NCI-H345 treated with DMSO at 0.1 percent for 48 hours (cell line): ENCODE results near the gene SLC25A11.

Experiments used
- DNase-seq: peaks from one replicate; lab custom pipeline; 2025; ENCODE audit not compliant: unreplicated experiment; lab: John Stamatoyannopoulos, UW

The SLC25A11 gene

DNA sequence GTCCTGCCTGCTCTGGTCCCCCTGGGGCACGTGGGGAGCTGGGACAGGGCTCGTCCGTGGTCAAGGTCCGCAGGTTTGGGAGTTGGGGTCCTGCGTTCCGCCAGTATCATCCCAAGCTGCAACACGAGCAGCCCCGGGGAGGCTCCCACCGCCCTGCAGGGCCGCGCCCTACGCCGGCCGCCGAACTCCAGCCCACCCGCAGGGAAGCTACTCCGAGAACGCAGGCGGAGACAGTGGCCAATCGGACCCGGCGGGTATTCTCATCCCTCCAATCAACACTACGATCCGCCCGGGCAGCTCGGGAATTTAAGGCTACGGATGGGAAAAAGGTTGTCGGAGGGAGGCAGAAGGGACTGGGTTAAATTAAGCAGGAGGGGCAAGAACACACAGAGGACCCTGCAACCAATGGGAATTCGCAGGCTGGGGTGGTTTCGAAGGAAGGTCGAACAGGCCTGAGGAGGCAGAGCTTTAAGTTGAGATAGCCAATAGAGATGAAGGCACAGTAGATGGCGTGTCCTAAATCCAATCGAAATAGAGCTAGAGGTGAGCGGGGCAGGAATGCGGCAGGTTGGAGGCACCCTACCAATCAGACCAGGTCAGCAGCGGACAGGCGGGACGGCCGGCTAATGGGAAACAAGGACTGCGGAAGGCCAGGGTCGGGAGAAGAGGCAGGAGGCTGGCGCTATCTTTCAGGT is 27.1 kb upstream of the SLC25A11 start:
- peak; percentile 95 for DNase-seq

DNA sequence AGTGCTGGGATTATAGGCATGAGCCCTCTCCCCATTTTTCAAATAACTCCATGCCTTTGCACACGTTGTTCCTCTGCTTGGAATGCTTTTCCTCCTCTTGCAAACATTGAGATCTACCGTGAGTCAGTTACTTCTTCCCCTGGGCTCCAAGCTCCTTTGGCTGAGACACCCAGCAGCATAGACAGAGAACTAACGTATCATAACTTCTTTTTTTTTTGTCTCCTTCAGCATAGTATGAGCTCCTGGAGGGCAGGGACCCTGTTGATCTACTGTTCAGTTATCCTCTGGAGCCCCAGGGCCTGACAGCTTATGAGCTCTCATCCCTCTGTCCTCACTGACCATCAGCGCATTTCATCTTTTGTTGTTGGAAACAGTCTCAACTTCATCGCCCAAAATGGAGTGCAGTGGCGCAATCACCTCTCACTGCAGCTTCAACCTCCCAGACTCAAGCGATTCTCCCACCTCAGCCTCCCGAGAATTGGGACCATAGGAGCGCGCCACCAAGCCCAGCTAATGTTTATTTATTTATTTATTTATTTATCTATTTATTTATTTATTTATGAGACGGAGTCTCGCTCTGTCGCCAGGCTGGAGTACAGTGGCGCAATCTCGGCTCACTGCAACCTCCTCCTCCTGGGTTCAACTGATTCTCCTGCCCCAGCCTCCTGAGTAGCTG is 25.6 kb upstream of the SLC25A11 start:
- DNase-seq = no peak

DNA sequence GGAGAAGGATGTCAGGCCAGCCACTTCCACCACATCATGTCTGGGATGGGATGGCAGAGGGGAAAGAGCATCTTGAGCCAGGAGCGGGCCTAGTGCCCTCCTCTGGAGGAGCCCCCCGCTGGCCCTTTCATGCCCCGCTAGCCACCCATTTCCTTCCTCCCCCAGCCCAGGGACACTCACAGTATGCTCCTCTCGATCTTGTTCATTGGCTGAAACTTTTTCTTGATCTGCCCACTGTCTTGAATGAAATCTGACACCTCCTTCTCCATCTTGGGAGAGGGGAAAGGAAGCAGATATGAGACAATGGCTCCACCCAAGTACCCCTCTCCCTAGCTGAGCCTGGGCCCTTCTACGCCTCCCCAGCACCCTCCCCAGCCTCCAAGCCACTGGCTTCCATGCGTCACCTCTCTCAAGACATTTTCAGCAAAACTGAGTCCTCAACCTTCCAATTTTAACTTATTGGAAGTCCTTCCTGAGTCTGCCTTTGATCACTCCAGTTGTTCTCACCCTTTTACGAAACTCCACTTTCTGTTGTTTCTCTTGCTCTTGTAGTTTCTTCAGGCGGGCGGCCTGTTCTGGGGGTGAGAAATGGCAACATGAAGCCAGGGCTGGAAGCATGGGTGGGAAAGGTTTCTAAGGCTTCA is 20.6 kb upstream of the SLC25A11 start:
- no peak for DNase-seq

DNA sequence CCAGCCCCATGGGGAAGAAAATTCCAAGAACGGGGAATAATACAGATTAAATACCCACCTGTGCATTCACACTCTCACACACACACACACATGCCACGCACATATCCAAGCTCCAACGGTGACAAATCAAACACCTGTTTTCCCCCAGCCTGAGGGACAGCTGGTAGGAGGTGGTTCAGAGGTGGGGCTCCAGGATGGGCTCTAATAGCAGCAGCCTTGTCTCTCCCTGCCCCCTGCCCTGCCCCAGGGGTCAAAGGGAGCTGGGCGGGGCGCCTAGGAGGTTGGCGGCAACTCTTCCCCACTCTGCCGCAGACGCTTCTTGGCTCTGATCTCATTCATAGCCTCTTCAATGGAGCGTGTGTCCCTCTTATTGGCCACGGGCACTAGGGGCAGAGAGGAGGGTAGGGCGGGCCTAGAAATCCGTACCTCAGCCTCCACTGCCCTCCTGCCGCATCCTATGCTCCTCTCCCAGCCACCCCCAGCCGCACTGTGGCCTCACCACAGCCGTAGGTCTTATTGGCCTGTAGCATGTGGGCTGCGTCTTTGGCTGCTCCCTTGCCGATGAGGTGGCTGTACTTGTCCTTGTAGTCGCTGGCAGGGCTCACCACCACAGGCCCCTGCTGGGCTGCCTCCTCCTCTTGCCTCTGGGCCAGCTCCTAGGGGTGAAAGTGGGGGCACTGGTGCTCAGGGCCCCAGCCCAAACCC is 19.6 kb upstream of the SLC25A11 start:
- DNase-seq = no peak

DNA sequence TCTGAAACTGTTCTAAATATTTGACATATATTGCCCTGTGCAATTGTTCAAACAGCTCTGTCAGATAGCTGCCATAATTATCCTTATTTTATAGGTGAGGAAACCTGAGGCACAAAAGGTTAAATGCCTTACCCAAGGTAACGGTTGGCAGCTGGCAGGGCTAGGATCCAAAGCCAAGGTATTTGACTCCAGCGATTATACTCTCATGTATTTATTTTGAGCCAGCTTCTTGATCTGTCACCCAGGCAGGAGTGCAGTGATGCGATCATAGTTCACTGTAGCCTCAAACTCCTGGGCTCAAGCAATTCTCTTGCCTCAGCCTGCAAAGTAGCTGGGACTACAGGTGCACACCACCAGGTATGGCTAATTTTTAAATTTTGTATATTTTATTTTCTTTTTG is 18.3 kb upstream of the SLC25A11 start:
- no peak for DNase-seq

DNA sequence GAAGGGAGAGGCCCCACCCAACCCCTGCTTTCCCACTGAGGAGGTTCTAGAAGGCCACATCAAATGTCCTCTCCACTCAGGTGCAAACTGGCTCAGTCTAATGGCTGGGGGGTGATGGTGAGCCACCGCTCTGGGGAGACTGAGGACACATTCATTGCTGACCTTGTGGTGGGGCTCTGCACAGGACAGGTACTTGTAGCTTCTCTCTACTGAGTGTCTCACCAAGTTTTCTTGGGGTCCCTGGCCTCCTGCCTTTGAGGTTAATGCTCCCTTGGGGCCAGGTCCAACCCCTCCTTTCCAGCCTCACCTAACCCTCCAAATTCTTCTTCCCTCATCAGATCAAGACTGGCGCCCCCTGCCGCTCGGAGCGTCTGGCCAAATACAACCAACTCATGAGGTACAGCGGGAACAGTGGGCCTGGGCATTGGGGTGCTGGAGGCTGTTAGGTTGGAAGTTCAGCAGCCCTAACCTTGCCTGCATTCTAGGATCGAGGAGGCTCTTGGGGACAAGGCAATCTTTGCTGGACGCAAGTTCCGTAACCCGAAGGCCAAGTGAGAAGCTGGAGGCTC is 16.7 kb upstream of the SLC25A11 start:
- DNase-seq = no peak

DNA sequence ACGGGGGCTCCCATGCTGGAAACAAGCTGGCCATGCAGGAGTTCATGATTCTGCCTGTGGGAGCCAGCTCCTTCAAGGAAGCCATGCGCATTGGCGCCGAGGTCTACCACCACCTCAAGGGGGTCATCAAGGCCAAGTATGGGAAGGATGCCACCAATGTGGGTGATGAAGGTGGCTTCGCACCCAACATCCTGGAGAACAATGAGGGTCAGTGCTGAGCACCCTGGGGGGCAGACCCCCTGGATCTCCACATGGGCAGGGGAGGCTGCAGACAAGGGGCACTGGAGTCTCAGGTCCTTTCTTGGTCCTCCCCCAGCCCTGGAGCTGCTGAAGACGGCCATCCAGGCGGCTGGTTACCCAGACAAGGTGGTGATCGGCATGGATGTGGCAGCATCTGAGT is 15.2 kb upstream of the SLC25A11 start:
- DNase-seq = no peak

DNA sequence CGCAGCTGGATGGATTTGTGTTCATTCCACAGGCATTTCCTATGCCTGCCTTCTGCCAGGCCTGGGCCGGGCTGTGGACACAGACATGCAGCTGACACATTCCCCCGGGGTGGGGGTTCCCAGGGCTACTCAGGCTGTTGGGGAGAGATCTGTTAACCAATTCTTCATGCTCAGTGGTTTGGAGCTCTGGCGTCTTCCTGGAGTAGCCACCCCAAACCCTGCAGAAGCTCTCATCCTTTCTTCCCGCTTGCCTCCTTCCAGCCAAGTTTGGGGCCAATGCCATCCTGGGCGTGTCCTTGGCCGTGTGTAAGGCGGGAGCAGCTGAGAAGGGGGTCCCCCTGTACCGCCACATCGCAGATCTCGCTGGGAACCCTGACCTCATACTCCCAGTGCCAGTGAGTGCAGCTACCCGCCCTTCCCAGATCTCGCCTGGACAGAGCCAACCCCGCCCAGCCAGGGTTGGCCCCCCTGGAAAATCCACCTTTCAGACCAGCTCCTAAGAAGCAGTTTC is 13.7 kb upstream of the SLC25A11 start:
- no peak for DNase-seq

DNA sequence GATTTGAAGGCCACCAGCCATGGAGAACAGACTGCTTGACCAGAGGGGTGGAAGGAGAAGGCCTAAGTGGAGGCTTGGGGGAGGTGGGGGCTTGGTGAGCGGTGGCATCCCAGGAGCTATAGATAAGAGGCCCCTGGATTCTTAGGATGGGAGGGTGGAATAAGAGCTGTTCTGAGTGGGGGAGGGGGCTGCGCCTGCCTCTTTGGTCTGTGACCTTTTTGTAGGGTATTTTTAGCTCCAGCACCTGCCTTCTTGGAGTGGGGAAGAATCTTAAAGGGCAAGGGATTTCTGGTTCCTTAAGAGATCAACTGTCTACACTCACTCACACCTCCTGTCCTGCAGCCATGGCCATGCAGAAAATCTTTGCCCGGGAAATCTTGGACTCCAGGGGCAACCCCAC is 11.6 kb upstream of the SLC25A11 start:
- DNase-seq = no peak

DNA sequence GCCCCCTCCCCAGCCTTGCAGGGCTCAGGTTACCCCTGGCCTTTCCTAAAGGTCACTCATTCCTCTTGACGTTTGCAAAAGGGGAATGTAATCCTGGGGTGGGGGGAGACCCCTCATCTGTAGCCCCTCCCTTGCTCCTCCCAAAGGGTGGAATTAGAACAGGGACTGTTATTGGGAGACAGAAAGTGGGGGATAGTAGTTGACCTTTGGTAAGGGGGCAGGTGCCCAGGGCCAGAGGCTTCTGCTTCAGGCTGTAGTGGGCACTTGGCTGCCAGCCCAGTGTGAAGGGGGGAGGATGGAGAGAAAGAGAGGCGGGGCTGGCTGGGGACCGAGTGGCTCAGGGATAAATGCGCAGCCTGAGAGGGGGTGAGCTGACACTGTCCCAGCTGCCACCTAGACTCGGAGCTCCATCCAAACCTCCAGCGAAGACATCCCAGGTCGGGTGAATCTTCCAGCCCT is 10.9 kb upstream of the SLC25A11 start, which contains the start of gene ENO3:
ENO3 (plus strand) TSS at position 374 of the 459 bp plus-strand sequence. CDS start 711 bp downstream, outside the sequence.
- DNase-seq = no peak

DNA sequence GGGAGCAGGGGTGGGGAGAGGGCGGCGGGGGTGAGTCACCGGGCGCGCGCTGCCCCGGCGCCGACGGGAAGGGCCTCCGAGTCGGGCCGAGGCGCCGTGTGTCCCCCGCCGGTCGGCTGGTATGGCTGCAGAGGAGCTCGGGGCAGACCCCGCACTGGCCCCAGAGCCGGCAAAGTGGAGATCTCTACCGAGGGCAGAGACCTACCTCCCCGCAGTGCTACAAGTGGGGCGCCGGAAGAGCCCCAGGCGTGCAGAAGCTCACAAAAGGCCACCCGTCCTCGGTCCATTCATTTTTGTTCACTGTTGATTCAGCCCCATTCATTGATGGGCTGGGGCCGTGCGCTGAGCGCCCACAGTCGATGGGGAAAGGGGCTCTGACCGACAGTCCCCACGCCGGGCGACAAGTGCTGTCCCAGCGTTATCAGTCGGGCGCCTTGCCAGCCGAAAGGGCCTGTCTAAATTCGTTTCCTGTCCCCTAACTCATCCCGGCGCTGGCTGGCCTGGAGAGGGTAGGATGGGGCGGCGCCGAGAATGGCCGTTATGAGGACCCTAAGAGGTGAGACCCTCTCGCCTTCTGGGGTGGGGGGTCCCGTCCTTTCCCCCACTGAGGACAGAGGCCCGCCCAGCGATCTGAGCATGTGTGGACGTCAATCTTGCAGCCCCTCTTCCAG is 10.4 kb upstream of the SLC25A11 start:
- no peak for DNase-seq

DNA sequence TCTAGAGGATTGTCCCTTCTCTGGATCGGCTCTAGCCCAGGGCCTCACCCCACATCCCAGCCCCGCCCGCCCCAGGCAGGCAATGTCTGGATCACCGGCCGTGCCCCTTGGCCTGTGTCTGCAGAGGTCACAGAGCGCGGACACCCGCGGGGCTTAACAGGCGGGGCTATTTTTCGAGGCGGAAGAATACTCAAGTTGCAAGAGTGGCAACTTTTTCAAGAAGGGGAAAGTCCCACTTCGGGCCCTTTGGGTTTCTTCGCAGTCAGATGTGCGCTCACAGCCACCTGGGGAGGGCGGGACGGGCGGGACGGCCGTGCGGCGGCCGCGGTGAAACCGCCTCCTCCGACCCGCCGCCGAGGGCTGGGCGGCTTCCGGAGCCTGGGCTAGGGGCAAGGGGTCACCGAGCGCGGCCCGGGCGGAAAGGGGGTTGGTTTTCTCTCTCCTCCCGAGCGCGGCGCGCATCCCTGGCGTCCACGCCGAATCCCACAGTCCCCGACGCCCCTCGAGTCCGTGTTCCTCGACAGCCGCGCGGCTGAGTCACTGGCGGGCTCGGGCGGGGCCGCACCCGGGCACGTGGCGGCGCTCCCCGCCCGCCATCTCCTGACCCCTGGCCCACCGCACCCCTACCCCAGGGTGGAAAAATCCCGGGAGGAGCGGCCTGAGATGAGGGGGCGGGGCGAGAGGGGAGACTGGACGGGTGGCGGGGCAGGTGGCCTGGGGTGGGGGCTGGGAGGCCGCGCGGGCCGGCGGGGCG is 9.7 kb upstream of the SLC25A11 start:
- no peak for DNase-seq

DNA sequence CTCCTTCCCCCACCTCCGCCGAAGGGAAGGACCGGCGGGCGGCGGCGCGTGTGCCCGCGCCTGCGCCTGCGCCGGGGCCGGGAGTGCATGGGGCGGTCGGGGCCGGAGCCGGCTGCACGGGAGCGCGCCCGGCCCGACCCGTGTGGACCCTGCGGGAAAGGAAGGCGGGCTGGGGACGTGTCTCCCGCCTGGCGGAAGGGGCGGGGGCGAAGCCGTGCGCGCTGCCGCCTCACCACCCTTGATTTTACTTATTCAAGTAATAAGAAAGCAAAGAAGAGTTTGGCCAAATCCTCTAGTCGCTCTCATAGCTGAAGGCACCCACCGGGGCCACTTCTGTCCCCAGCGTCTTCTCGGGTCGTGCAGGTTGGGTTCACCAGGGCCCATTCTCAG is 9.1 kb upstream of the SLC25A11 start:
- DNase-seq = peak; percentile 50

DNA sequence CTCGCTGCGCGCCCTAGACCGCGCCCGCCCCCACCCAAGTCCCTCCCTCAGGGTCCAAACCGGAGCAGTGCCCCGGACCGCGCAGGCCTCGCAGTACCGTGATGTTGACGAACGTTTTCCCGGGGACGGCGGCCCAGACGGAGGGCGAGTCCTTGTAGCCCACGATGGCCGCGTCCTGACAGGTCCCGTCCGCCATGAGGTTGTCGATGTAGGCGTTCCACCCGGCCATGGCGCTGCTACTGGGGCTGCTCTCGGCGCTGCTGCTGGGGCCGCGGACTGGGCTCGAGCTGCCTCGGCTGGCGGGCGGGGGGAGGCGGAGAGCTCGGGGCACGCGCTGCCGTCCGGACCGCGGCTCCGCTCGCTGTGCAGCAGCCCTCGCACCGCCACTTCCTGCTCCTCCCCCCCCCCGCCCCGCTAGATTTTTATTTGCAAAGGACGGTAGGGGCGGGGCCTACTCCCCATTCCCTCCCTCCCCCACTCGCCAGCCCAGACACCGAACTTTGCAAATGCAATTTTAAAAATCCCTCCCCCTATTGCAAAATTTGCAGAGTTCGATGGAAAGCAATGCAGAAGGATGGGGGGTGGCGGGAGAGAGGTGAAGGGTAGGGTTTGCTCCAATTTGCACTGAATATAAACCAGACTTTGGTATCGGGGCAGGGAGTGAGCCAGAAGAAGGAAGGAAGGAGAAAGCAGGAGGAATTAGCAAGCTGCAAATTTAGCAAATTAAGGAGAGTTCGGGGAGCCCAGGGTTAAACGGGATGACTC is 8.5 kb upstream of the SLC25A11 start, which contains the start of gene PFN1:
PFN1 (minus strand) TSS at position 365 of the 765 bp plus-strand sequence; CDS start at position 229, 136 bp downstream.
- DNase-seq = peak; percentile 65

DNA sequence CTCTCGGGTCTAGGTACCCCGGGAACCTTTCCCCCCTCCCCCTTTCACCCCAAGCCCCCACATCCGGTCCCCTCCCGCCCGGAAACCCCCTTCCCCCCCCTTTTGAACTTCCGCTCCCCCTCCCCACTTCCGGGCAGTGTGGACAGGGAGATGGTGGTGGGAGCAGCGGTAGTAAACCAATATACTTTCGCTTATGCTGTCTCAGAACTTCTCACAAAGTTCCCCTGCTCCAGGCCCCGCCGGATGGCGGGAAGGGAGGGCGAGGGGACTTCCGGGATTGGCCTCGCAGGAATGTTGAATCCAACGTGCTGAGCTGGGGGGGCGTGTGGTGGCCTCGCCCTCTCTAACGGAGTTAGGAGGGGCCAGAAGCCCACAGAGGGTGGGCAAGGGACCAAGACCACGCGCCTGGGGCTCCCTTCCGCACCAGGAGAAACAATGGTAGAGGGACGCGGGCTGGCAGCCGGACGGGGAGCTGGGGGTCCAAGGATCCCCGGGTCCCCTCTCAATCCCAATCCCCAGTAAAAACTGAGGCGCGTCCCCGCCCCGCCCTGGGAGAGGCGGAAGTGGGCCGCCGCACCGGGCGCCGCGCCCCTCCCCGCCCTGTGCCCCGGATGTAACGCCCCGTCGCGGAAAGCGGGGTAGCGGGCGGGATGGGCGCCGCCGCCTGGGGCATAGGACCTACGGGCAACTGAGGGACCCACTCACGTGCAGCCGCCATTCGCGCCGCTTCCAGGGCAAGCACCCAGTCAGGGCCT is 7.7 kb upstream of the SLC25A11 start:
- no peak for DNase-seq

DNA sequence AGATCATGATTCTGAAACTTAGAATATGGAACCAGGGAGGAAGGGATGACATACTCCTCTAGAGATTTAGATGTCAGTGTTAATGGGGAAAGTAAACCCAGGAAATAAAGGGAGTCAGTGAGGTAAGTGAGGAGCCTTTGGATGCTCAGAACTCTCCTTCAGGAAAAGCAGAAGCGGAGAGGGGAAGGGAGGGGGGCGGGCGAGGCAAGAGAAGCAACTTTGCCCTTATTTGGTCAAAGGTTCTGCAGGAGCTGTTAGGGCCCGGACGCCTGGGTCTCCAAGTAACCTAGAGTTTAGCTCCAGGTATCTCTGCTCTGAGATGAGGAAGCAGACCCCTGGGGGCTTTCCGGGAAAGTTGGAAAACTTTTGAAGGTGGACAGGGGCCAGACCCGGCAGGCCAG is 7.2 kb upstream of the SLC25A11 start:
- no peak for DNase-seq

DNA sequence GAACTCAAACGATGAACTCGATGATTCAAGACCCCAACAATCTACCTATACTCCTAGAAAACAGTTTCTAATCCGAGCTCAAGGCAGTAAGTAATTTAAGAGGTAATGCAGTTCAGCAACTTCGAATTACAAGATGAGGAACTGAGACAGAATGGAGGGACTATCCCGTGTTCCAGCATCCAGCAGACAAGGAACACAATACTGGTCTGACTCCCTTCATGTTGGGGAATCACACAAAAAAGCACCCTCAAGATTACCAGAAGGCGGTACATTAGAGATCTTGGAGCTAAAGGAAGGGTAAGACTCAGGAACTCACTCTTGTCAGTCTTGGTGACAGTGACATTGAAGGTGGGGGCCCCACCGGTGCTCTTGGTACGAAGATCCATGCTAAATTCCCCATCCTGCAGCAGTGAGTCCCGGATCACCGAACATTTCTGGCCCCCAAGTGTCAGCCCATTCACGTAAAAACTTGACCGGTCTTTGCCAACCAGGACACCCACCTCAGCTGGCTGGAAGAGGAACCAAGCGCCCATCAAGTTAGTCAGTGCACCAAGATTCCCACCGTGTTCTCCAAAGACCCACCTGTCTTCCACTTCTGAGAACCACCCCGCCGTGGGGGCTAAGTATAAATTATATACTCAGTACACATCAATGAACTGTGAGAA is 6.6 kb upstream of the SLC25A11 start:
- DNase-seq = no peak

DNA sequence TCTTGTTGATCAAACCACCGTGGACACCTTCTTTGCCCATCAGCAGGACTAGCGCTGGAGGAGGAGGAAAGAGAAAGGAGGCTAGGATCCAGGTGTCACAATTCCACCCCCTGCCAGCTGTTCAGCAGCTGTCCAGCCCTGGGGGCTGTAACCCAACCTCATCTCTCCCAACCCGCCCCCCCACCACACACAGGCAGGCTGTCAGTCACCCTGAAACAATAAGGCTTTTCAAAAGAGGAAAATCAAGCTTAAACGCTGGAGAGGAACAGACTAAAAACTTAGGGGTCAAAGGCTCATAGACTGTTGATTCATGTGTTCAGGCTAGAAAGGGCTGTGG is 6.1 kb upstream of the SLC25A11 start:
- no peak for DNase-seq
